Measurements from ENCODE around the gene GCK.

The GCK gene

DNA sequence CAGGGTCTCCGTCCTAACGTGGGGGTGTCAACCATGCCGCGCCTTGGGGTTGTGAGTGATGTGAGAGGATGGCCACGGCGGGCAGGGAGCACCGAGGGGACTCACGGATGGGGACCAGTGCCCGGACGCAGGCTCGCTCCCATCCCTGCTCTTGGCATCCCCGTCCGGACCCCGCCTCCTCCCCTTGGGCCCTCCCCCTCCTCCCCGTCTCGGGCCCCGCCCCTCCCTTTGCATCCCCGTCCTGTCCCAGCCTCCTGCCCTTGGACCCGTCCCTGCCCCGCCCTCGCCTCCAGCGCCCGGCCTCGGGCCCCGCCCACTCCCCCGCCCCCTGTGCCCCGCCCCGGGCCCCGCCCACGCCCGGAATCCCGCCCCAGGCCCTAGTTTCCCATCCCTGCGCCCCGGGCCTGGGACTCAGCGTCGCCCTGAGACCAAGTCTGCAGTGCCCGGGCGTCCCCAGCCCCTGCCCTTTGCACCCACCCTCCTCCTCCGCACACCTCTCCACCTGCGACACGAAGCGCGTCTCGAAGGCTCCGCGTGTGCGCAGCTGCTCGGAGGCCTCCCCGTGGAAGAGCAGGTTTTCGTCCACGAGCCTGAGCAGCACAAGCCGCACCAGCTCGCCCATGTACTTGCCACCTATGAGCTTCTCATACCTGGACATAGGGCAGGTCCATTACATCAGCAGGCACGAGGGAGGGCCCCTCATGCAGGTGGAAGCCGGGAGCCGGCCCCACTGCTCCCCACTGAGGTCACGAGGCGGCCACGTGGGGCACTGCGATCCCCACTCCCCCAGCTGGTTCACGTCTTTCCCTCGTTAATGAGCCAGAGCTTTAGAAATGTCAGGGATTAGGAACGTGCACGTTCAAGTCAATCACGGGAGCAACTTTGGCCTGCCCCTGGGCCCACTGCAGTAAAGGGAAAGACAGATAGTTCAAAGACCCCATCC lies 43.0 kb downstream of the GCK start:
- CTCF ChIA-PET = interaction anchor here (1.1 to 1.9 kb wide), 4 partner anchors 11 to 50 kb away, joined by 3 to 6 read pairs (median 5); no protein-coding TSS in a partner anchor
- peak overlapping the region; percentile 49 for H3K4me3 ChIP-seq (ENCODE audit: low read depth, low read length)
- TF ChIP-seq, protein P1, sequence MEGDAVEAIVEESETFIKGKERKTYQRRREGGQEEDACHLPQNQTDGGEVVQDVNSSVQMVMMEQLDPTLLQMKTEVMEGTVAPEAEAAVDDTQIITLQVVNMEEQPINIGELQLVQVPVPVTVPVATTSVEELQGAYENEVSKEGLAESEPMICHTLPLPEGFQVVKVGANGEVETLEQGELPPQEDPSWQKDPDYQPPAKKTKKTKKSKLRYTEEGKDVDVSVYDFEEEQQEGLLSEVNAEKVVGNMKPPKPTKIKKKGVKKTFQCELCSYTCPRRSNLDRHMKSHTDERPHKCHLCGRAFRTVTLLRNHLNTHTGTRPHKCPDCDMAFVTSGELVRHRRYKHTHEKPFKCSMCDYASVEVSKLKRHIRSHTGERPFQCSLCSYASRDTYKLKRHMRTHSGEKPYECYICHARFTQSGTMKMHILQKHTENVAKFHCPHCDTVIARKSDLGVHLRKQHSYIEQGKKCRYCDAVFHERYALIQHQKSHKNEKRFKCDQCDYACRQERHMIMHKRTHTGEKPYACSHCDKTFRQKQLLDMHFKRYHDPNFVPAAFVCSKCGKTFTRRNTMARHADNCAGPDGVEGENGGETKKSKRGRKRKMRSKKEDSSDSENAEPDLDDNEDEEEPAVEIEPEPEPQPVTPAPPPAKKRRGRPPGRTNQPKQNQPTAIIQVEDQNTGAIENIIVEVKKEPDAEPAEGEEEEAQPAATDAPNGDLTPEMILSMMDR (IDR thresholded peaks at IDR 0.05; ENCODE audit: insufficient read depth, low read length, missing control alignments) = no peak
- POLR2A ChIA-PET = no interaction called here
- DNase-seq (ENCODE audit: low read depth, low spot score) = no peak

DNA sequence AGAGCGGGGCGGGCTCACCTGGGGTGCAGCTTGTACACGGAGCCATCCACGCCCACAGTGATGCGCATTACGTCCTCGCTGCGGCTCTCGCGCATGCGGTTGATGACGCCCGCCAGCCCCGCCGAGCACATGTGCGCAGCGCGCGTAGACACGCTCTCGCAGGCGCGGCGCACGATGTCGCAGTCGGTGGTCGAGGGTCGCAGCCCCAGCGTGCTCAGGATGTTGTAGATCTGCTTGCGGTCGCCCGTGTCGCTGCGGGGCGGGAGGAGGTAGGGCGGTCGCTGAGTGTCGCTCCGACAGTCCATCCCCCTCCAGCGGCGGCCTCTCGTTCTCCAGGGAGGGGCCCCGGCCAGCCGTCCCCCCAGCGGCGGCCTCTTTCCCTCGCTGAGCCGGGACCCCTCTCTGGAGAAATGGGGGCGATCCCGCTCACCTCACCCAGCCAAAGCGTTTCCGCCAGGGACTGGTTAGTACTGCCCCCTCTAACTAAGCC lies 43.7 kb downstream of the GCK start:
- POLR2A ChIA-PET = no interaction called here
- peak overlapping the region; percentile 49 for H3K4me3 ChIP-seq (ENCODE audit: low read depth, low read length)
- no peak for DNase-seq (ENCODE audit: low read depth, low spot score)
- TF ChIP-seq, protein P1 (IDR thresholded peaks at IDR 0.05; ENCODE audit: insufficient read depth, low read length, missing control alignments) = no peak
- CTCF ChIA-PET = interaction anchor here (1.0 to 1.1 kb wide), 2 partner anchors 9 to 10 kb away, joined by 3 to 4 read pairs; no protein-coding TSS in a partner anchor

DNA sequence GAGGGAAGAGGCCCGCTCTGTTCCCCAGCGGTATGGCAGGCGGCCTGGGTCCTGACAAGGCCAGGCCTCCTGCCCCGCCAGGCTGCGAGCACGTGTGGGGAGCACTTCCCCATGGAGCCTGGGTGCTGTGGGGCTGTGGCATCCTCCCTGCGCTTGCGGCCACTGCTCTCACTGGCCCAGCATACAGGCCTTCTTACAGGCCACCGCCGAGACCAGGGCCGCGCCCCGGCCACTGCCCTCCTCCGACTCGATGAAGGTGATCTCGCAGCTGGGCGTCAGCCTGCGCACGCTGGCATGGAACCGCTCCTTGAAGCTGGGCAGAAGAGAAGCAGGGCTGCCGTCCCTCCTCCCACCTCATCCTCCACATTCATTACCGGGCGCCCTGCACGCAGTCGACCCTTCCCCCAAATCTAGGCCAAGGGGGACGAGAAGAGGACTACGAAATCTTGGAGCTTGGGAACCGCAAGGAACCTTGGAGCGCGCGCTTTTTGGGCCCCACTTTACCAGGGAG lies 44.2 kb downstream of the GCK start:
- TF ChIP-seq, protein P1 (IDR thresholded peaks at IDR 0.05; ENCODE audit: insufficient read depth, low read length, missing control alignments) = no peak
- POLR2A ChIA-PET = no interaction called here
- CTCF ChIA-PET = interaction anchor here (1.0 to 1.1 kb wide), 2 partner anchors 8 to 10 kb away, joined by 3 to 4 read pairs; no protein-coding TSS in a partner anchor
- H3K4me3 ChIP-seq (ENCODE audit: low read depth, low read length) = no peak overlapping the region
- no peak for DNase-seq (ENCODE audit: low read depth, low spot score)

DNA sequence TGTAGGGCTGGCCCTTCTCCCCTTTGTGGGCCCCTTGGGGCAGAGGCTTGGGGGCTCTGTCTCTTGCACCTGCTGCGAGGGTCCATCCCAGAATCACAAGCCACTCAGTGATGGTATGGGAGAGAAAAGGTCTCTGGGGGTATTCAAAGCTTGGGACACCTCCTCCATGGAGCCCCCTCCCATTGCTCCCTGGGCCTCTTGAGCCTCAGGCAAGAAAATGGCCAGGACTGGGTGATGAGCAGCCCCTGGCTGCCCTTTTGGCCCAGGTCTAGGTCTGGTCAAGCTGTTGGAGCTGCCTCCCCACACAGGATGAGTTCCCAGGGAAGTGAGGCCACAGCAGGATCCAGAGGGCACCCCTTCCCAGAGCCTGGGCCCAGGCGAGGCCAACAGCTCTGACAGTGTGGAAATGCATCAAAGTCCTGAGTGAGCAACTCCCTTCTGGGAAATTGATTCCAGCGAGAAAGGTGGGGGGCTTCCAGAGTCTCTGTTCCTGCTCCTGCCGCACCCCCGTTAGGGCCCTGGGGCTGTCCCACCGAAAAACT lies 44.7 kb downstream of the GCK start:
- TF ChIP-seq, protein P1 (IDR thresholded peaks at IDR 0.05; ENCODE audit: insufficient read depth, low read length, missing control alignments) = no peak
- no peak for DNase-seq (ENCODE audit: low read depth, low spot score)
- ChIA-PET POLR2A (no interaction called here), CTCF (interaction anchor here (1.0 to 1.1 kb wide), 2 partner anchors 7 to 9 kb away, joined by 3 to 4 read pairs; no protein-coding TSS in a partner anchor)
- no peak overlapping the region for H3K4me3 ChIP-seq (ENCODE audit: low read depth, low read length)

DNA sequence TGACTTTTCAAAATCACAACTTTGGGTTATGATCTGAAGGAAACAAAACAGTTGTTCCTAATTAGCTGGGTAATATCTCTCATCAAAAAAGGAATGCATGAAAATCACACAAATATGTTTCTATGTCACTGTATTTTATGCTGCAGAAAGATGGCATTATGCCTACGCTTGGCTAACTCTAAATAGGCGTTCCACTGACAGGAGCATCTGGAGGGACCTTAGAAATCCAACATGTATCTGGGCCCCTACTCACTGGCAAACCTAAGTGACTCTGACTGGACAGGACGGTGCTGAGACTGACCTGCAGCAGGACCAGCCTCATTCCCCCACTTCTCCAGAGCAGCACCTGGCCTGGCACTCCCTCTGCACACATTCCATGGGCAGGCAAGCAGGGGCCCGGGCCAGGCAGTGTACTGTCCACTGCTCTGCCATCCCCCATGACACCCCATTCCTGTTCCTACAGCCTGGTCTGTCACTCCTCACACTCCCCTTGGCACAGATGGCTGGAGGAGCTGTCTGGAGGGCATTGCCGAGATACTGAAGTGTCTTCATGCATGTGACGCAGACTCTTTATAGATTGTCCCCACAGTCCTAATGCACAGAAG lies 45.5 kb downstream of the GCK start:
- ChIA-PET POLR2A (no interaction called here), CTCF (no interaction called here)
- H3K4me3 ChIP-seq (ENCODE audit: low read depth, low read length) = no peak overlapping the region
- DNase-seq (ENCODE audit: low read depth, low spot score) = no peak
- TF ChIP-seq, protein P1 (IDR thresholded peaks at IDR 0.05; ENCODE audit: insufficient read depth, low read length, missing control alignments) = no peak
